OCI-M1 (cell line): ENCODE measurements around the gene KDM8.
"Not testable (repeated sequence)": the region's sequence is repeated elsewhere in the genome, so short reads cannot be mapped to it uniquely, and the experiment has no call there.

Experiments used
- DNase-seq: peaks from one replicate; lab custom pipeline; 2025; lab: John Stamatoyannopoulos, UW

The KDM8 gene

GRCh38 chr16:27191352-27191924 is 11.9 kb upstream of the KDM8 start:
- no peak for DNase-seq

DNA sequence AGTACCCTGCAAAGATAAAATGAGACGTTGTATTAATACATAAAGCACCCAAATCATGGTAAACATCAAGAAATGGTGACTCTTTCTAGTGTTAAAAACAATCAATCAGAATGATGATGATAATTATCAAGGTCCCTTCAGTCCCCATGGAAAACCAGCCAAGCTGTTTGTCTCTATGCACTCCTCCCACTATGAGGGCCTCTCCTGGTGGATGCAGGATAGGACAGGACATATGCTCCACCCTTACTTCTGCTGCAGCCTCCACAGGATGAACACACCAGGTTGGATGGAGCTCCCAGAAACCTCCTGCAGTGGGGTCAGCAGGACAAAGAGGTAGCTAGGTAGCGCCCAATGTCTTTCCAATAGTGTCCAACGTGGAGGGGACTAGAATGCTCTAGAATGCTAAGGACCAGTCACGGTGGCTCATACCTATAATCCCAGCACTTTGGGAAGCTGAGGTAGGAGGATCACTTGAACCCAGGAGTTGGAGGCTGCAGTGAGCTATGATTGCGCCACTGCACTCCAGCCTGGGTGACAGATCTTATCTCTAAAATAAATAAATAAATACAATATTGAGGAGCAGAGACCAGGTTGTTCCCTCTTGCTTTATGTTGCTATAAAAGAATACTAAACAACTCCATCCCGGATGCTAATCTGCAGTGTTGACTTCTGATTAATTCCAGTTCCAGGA is 9.9 kb upstream of the KDM8 start:
- peak; percentile 16 for DNase-seq

DNA sequence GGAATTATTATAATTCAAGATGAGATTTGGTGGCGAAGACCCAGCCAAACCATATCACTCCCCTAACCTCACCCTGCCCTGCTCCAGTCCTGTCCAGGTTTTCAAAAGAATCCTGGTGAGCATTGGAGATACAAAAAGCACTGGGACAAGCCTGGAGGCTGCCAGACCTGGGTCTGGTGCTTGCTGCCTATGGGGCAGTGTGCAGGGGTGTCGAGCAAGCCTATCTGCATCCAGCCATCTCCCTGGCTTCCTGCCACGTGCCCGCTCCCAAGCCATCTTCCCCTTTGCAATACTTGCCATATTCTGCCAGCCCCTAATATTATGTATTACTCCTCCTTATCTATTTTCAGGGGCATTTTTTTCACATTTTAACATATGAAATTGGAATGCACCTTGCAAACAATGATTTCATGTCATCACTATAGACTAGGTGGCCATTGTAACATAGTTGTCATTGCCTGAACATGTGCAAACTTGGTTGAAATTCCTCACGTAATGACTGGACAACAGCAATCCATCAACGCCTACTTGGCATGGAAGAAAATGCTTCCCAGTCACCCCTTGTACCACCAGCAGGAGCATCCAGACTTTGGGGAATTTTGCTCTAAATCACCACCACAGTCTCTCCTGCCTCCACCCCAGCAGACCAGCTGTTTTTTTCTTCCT is 8.1 kb upstream of the KDM8 start:
- DNase-seq = no peak

DNA sequence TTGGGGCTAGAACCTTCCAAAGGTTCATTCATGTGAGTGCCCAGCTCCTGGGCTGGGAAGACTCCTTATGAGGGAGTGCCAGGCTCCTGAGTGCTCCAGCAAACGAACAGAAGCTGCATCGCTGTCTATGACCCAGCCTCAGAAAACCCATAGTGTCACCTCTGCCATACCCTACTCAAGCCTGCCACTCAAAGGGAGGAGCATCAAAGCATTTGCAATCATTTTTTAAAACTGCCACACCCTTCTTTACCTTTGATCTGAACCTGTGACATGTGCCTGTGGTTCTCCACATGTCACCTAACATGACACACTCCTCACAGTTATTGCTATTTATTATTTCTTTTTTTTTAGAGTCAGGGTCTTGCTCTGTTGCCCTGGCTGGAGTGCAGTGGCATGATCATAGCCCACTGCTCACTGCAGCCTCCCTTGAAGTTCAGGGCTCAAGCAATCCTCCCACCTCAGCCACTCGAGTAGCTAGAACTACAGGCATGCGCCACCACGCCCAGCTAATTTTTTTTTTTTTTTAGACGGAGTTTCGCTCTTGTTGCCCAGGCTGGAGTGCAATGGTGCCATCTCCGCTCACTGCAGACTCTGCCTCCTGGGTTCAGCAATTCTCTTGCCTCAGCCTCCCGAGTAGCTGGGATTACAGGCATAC is 7.3 kb upstream of the KDM8 start:
- no peak for DNase-seq

DNA sequence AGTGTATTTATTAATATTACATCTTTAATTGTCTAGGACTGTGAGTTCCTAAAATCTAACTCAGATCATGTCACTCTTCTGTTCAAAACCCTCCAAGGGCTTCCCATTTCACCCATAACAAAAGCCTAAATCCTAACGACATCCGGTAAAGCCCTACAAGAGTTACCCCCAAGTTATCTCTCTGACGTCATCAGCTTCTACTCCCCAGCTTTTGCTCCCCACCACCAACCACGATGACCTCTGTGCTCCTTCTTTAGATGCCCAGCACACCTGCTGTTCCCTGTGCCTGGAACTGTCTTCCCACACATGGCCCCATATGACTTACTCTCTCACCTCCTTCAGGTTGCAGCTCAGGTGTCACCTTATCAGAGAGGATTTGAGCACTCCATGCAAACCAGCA is 6.3 kb upstream of the KDM8 start:
- no peak for DNase-seq

GRCh38 chr16:27198451-27199234 is 4.7 kb upstream of the KDM8 start:
- peak; percentile 88 for DNase-seq

DNA sequence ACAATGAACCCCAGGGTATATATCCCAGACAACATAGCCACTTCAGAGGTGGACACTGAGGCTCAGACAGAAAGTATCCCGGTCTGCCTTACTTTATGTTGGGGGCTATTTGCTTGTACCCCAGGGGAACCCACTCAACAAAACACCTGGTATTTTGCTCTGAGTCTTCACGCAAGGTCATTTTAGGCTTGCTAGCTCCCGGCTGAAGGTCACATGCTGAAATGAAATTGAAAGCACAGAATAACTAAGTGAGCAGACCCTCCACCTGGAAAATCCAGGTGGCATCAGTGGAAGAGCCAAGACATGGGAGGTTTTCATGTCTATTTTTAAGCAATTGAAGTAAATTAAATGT is 4.1 kb upstream of the KDM8 start:
- no peak for DNase-seq

- DNase-seq = peak; percentile 17
These were observed 3.6 kb upstream of the KDM8 start for GRCh38 chr16:27199736-27200135.

GRCh38 chr16:27200914-27201313 is 2.4 kb upstream of the KDM8 start:
- DNase-seq = not testable (repeated sequence)

- DNase-seq = no peak
These were observed 311 bp upstream of the KDM8 start for GRCh38 chr16:27202923-27203506.

DNA sequence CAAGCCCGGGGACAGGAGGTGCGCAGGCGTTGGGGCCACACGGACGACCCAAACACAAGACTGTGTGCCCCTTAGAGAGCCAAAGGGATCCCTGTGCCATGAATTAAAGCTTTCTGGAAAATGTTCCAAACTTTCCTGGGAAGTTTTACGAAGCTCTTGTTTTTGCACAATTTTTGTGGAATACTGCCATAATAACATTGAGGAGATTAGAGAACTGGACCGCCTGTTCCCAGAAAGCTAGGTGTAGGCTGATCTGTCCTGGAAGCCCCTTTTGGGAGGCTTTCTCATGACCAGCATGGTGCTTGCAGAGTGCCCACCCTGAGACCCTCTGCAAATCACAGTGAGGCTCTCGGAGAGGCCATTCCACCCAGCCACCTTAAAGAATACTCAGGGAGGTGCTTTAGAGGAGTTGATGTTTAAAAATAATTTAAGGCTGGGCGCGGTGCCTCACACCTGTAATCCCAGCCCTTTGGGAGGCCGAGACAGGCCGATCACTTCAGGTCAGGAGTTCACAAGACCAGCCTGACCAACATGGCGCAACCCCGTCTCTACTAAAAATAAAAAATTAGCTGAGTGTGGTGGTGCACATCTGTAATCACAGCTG is 1.1 kb downstream of the KDM8 start:
- DNase-seq = no peak

DNA sequence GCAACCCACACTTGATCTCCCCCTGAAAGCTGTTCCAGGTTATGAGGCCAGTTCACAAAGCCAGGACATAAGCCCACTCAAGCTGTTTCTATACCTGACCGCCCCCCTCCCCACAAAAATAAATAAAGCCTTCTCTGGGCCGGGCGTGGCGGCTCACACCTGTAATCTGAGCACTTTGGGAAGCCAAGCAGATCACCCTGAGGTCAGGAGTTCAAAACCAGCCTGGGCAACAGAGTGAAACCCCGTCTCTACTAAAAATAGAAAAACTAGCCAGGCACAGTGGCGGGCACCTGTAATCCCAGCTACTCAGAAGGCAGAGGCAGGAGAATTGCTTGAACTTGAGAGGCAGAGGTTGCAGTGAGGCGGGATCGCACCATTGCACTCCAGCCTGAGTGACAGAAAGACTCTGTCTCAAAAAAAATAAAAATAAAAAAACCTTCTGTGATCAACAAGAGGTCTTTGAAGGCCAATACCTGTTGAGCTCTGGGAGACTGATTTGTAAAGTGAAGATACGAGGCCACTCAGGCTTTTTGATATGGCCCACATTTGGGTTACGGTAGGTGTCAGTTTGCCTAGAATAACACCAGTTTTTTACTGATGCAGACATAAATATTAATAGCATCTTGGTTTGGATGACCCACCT is 2.2 kb downstream of the KDM8 start:
- DNase-seq = no peak

- DNase-seq = not testable (repeated sequence)
These were observed 3.8 kb downstream of the KDM8 start for GRCh38 chr16:27207121-27207520.

DNA sequence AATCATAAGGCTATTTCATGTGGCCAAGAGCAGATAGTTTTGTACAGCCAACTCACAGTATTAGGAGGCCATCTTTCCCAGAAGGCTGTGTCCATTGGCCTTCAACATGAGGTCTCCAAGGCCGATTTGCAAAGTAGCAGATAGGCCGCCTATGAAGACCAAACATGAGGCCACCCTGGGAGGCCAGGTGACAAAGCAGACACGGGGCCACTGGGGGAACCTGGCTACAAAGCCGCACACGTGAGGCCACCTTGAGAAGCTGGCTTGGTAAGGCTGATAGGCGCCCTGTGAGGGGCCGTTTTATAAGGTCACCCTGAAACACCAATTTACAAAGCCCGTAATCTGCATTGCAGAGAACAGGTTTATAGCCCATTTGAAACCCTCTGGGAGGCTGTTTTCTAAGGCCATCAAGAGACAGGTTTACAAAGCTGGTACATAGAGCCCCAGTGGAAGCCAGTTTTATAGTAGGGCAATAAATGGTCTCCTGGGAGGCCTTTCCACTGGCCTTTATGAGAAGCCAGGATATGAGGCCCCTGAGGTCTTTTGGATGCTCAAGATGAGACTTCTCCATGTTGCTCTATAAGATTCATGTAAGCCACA is 4.9 kb downstream of the KDM8 start:
- no peak for DNase-seq

- no peak for DNase-seq
These were observed 5.5 kb downstream of the KDM8 start for GRCh38 chr16:27208796-27209195.

GRCh38 chr16:27209591-27209990 is 6.3 kb downstream of the KDM8 start:
- DNase-seq = no peak

DNA sequence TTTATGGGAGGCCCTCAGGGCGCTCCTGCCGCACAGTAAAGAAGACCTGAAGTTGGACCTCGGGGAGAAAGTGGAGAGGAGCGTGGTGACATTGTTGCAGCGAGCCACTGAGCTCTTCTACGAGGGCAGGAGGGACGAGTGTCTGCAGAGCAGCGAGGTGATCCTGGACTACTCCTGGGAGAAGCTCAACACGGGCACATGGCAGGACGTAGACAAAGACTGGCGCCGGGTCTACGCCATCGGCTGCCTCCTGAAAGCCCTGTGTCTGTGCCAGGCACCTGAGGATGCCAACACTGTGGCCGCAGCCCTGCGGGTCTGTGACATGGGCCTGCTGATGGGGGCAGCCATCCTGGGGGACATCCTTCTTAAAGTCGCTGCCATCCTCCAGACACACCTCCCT is 6.8 kb downstream of the KDM8 start:
- no peak for DNase-seq

DNA sequence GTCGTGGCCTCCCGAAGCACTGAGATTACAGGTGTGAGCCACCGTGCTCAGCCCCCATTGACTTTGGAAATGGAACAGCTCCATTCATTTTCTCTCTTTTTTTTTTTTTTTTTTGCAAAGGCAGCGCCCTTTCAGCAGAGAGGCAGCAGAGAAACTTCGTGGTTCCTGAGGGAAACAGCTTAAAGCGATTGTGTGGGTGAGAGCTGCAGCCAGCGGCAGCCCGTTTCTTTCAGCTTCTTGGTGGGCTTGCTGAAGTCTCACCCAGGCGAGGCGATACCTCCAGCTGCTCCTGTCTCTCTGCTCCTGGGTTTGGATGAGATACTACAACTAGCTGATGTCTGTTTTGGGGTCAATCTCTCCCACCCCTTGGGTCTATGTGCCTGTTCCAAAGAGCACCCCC is 7.7 kb downstream of the KDM8 start:
- no peak for DNase-seq

GRCh38 chr16:27214084-27214961 is 11.0 kb downstream of the KDM8 start:
- no peak for DNase-seq

GRCh38 chr16:27215660-27216059 is 12.3 kb downstream of the KDM8 start:
- DNase-seq = no peak
